Subcutaneous adipose tissue (tissue), 4 donors: ENCODE data around the gene PARP4. TPM values are rescaled to one million over a fixed set of nuclear protein-coding genes. Genes with fewer than 3 reads are reported as not detected.

Experiments used
- CTCF ChIP-seq: fragments of 450-650 bp; IDR thresholded peaks from one replicate; pipeline ENCODE4 v1.5.1; 2016; ENCODE audit warnings: low read depth, mild to moderate bottlenecking, control low read depth, antibody characterized with exemption, moderate library complexity
- total RNA-seq, 4 donors: library from RNA; depleted of rRNA; stranded (reverse); fragments of >200 nt; gene quantifications; one replicate each; pipeline ENCODE4 v1.1.0, GENCODE V29; 2016

The PARP4 gene
- total RNA-seq, 4 donors from 2014 or later = 53.7 to 101 (median 70.5) TPM

DNA sequence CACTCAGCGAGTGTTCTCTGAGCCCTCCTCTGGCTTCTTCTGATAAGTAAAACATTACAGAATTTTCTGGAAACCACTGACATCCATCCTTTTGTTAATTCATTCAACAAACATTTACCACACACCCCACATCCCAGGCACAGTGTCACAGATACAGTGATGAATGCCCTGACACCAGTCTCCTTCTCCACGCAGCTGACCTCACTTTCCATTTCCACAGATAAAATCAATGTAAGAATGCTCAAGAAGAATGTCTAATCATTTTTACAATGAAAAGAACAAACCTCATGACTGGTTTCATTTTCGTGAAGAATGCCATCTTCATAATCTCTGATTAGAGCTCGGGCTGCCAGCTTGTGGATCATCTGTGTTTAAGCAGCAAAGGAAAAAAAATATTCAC lies 69.2 kb downstream of the PARP4 start:
- no peak for TF ChIP-seq CTCF

DNA sequence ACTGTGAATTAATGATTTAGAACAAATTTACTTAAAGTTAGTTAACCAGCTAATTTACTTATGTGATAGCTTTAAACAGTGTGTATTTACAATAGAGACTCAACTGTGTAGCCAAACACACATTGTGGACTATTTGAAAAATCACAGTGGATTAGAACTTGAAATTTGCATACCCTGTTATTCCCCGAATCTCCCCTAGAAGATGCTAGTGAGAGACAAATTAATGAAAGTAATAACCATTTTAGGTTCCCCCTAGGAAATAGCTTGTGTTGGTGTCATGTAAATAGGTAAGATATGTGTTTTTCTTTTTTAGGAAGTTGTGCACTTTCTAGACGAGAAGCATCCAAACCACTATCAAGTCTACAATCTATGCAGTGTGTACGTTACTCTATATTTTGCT lies 104.7 kb downstream of the PARP4 start:
- no peak for TF ChIP-seq CTCF

DNA sequence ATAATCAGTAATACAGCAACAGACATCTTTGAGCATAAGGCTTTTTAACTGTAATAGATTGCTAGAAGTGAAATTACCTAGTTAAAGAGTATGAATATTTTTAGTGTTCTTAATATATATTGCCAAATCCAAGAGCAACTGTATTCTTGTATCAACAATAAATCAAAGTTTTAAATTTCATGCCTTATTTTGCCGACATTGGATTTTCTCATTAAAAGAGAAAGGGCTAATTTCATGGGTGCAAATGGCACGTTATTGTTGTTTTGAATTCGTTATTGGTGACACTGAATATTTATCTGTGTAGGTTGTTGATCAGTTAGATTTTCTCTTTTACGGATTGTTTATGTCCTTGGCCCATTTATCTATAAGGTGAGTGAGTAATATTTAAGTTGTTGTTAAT lies 106.1 kb downstream of the PARP4 start:
- TF ChIP-seq CTCF = no peak

GRCh38 chr13:24396821-24397220 lies 115.8 kb downstream of the PARP4 start:
- TF ChIP-seq CTCF = no peak

DNA sequence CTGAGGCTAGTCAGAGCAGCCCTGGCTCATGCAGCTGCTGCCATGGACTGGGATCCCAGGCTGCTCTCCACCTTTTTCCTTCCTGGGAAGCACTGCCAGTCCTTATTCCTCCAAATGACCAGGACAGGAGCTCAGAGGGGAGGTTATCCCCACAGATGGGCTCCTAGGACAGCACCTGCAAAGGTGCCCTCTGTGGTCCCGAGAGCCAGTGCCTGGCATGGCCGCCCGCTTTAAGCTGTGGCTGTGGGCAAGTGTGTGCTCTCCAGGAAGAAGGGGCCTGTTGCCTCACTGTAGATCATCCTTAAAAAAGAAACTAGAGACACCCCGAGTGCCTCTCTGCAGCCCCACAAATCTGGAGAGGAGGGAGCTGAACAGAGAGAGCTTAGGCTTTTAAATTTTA lies 119.6 kb downstream of the PARP4 start:
- TF ChIP-seq CTCF = no peak

GRCh38 chr13:24389506-24389905 lies 123.1 kb downstream of the PARP4 start:
- TF ChIP-seq CTCF = no peak

DNA sequence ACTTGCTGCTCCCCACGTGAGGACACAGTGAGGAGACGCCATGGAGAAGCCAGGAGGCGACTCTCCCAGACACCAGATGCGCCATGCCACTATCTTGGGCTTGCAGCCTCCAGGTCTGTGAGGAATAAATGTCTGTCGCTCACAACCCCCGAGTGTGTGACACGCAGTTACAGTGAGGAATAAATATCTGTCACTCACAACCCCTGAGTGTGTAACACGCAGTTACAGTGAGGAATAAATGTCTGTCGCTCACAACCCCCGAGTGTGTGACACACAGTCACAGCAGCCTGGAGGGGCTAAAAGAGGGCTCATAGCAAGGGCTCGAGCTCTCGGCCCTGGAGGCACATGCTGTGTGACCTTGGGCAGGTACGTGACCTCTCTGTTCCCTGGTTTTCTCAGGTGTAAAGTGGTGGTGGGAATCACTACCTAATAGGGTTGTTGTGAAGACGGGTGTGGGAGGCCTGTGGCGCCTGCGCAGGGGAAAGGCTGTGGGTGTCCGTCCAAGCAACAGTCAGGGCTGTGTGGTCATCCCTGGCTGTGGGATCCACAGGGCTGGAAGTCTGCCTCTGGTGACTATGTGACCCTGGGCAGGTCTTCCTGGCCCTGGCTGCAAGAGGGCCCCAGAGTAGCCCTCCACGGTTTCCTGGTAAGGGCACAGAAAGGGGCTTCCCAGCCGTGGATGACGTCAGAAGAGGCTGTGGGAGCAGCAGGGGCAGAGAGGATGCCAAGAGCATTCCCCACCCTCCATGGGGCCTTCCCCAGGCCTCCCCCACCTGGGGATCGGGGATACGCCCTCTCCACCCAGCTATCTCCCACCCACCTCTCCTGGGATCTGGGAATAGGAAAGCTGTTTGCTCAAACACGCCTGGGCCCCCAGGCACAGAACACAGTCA lies 125.5 kb downstream of the PARP4 start:
- TF ChIP-seq CTCF = no peak
